IMR-90 (cell line): ENCODE results near the gene GOLGA5. TPM values are rescaled to one million over a fixed set of nuclear protein-coding genes. Genes with fewer than 3 reads are reported as not detected.

Source experiments
- ATAC-seq: fragments of 200-7000 bp; cut with Tn5 transposase; 2 replicates; pipeline ENCODE4 v1.9.1; 2020; ENCODE audit warnings: low read depth, mild to moderate bottlenecking, moderate library complexity
- BruUV-seq: library from RNA; stranded (reverse); fragments of 400-500 nt; replicated peaks from 2 replicates; lab custom pipeline; 2021; lab: Mats Ljungman, UMichigan
- CTCF ChIA-PET: fragments of 300-600 bp; formaldehyde crosslinking; extraction: SDS; loops from one replicate; lab custom pipeline; 2021; ENCODE audit warnings: antibody characterized with exemption; lab: Yijun Ruan, JAX
- POLR2A ChIA-PET: fragments of 300-600 bp; sonication (Branson Sonifier 250); formaldehyde crosslinking; loops from one replicate; lab custom pipeline; 2022; ENCODE audit warnings: antibody characterized with exemption; ENCODE audit not compliant: unreplicated experiment; lab: Charles Lee
- DNase-seq: peaks from one replicate; pipeline ENCODE4 v3.0.0; 2013
- H2AFZ ChIP-seq: replicated peaks from 2 replicates; pipeline ENCODE3; 2013; ENCODE audit warnings: low read length, mild to moderate bottlenecking; ENCODE audit not compliant: poor library complexity
- H2AK5ac ChIP-seq: 2 replicates; pipeline ENCODE4 v1.6.1; 2013; ENCODE audit warnings: low read depth, low read length, inconsistent platforms
- H2AK9ac ChIP-seq: replicated peaks from 2 replicates; pipeline ENCODE3; 2013; ENCODE audit warnings: mild to moderate bottlenecking, low read depth, low read length, moderate library complexity; ENCODE audit not compliant: poor library complexity
- H2BK120ac ChIP-seq: 2 replicates; pipeline ENCODE4 v1.6.1; 2013; ENCODE audit warnings: low read depth, low read length, inconsistent platforms
- H2BK15ac ChIP-seq: 3 replicates; pipeline ENCODE4 v1.6.1; 2013; ENCODE audit warnings: low read depth, low read length, inconsistent platforms
- H2BK20ac ChIP-seq: 2 replicates; pipeline ENCODE4 v1.6.1; 2013; ENCODE audit warnings: low read depth, mild to moderate bottlenecking, inconsistent platforms, low read length, moderate library complexity
- H2BK5ac ChIP-seq: 2 replicates; pipeline ENCODE4 v1.6.1; 2013; ENCODE audit warnings: mild to moderate bottlenecking, low read depth, low read length, inconsistent platforms; ENCODE audit not compliant: poor library complexity, severe bottlenecking
- H3K14ac ChIP-seq: replicated peaks from 2 replicates; pipeline ENCODE4 v1.6.1; 2013; ENCODE audit warnings: low read depth, low read length, inconsistent platforms
- H3K18ac ChIP-seq: 2 replicates; pipeline ENCODE4 v1.6.1; 2013; ENCODE audit warnings: low read depth, low read length, control low read depth
- H3K23ac ChIP-seq: 2 replicates; pipeline ENCODE4 v1.6.1; 2013; ENCODE audit warnings: low read depth, low read length, inconsistent platforms
- H3K27ac ChIP-seq: 2 replicates; pipeline ENCODE4 v1.5.1; 2013; ENCODE audit warnings: mild to moderate bottlenecking, control low read depth, low read length; ENCODE audit not compliant: insufficient read depth
- H3K27me3 ChIP-seq: 2 replicates; pipeline ENCODE4 v1.6.1; 2013; ENCODE audit warnings: low read length; ENCODE audit not compliant: control insufficient read depth, insufficient read depth
- H3K36me3 ChIP-seq: 2 replicates; pipeline ENCODE4 v1.6.1; 2013; ENCODE audit warnings: low read length, mixed read lengths; ENCODE audit not compliant: control insufficient read depth, insufficient read depth
- H3K4ac ChIP-seq: 2 replicates; pipeline ENCODE4 v1.6.1; 2013; ENCODE audit warnings: low read depth, low read length, inconsistent platforms
- H3K4me1 ChIP-seq: 2 replicates; pipeline ENCODE4 v1.6.1; 2013; ENCODE audit warnings: low read length, mixed read lengths; ENCODE audit not compliant: control insufficient read depth, insufficient read depth
- H3K4me2 ChIP-seq: 2 replicates; pipeline ENCODE4 v1.6.1; 2013; ENCODE audit warnings: low read depth, mild to moderate bottlenecking, control low read depth, low read length, moderate library complexity
- H3K4me3 ChIP-seq: 2 replicates; pipeline ENCODE4 v1.5.1; 2013; ENCODE audit warnings: low read depth, mild to moderate bottlenecking, control low read depth, low read length, moderate library complexity; ENCODE audit not compliant: insufficient read depth
- H3K56ac ChIP-seq: 2 replicates; pipeline ENCODE4 v1.6.1; 2013; ENCODE audit warnings: low read length, inconsistent platforms; ENCODE audit not compliant: insufficient read depth; ENCODE audit errors: extremely low read depth
- H3K79me1 ChIP-seq, 2 experiments: 2 replicates each; pipeline ENCODE4 v1.6.1; 2013; ENCODE audit warnings: low read length in 2 of 2, inconsistent platforms in 1 of 2, low read depth in 1 of 2
- H3K9ac ChIP-seq: 2 replicates; pipeline ENCODE4 v1.6.1; 2013; ENCODE audit warnings: low read depth, low read length, control low read depth
- H3K9me1 ChIP-seq: 2 replicates; pipeline ENCODE4 v1.6.1; 2013; ENCODE audit warnings: low read length, inconsistent platforms; ENCODE audit not compliant: insufficient read depth
- H3K9me3 ChIP-seq: 2 replicates; pipeline ENCODE4 v1.6.1; 2013; ENCODE audit warnings: low read length; ENCODE audit not compliant: control insufficient read depth, insufficient read depth
- H4K20me1 ChIP-seq: 2 replicates; pipeline ENCODE4 v1.6.1; 2013; ENCODE audit warnings: low read length, inconsistent platforms; ENCODE audit not compliant: insufficient read depth
- H4K5ac ChIP-seq: 2 replicates; pipeline ENCODE4 v1.6.1; 2013; ENCODE audit warnings: mild to moderate bottlenecking, low read depth, low read length, control low read depth
- H4K8ac ChIP-seq, 2 experiments: 2 replicates each; pipeline ENCODE4 v1.6.1; 2013; ENCODE audit warnings: low read depth in 2 of 2, low read length in 2 of 2, control low read depth in 1 of 2, inconsistent platforms in 1 of 2
- H4K91ac ChIP-seq: 2 replicates; pipeline ENCODE4 v1.6.1; 2013; ENCODE audit warnings: low read depth, low read length, inconsistent platforms; ENCODE audit not compliant: insufficient read depth
- BHLHE40 ChIP-seq: fragments of 150-350 bp; IDR thresholded peaks from 2 replicates; pipeline ENCODE4 v1.6.1; 2016; ENCODE audit warnings: mild to moderate bottlenecking, low read depth, low read length
- MAZ ChIP-seq: IDR thresholded peaks from 2 replicates; pipeline ENCODE4 v1.6.1; 2012; ENCODE audit warnings: low read depth, mild to moderate bottlenecking, low read length, improper control_type of control experiment, moderate library complexity, borderline replicate concordance
- MXI1 ChIP-seq: IDR thresholded peaks from 2 replicates; pipeline ENCODE4 v1.6.1; 2012; ENCODE audit warnings: low read depth, mild to moderate bottlenecking, low read length, moderate library complexity, borderline replicate concordance
- POLR2A ChIP-seq: IDR thresholded peaks from 2 replicates; pipeline ENCODE4 v1.6.1; 2012; ENCODE audit warnings: mild to moderate bottlenecking, low read depth, low read length
- RAD21 ChIP-seq: IDR thresholded peaks from 2 replicates; pipeline ENCODE4 v1.6.1; 2012; ENCODE audit warnings: low read length, improper control_type of control experiment
- RCOR1 ChIP-seq: IDR thresholded peaks from 2 replicates; pipeline ENCODE4 v1.6.1; 2012; ENCODE audit warnings: mild to moderate bottlenecking, low read length, improper control_type of control experiment; ENCODE audit not compliant: insufficient replicate concordance
- RFX5 ChIP-seq: IDR thresholded peaks from 2 replicates; pipeline ENCODE4 v1.8.0; 2012; ENCODE audit warnings: low read depth, mild to moderate bottlenecking, low read length, moderate library complexity
- whole genome bisulfite sequencing, 2 experiments: methylation state at CpG; one replicate each; pipeline versions ENCODE4 v1.1.5 to v1.1.7; 2013; ENCODE audit warnings: missing lambda C conversion rate in 2 of 2; ENCODE audit not compliant: insufficient read length in 1 of 2; ENCODE audit errors: extremely low coverage in 2 of 2; 5-methylcytosine and 5-hydroxymethylcytosine counted together
- dilution Hi-C: fragments of 300-500 bp; cut with HindIII; formaldehyde crosslinking; loops from one replicate; pipeline ENCODE4 v1.14.3; 2018; ENCODE audit warnings: low sequenced_read_pairs; ENCODE audit not compliant: unreplicated experiment
- in situ Hi-C: fragments of 300-500 bp; cut with MboI; formaldehyde crosslinking; loops from 3 replicates; pipeline ENCODE4 v1.14.3; 2019; ENCODE audit warnings: low sequenced_read_pairs, inconsistent platforms, mixed read lengths
- intact Hi-C: fragments of 100-400 bp; cut with micrococcal nuclease; formaldehyde crosslinking; loops from 2 replicates; pipeline ENCODE4 v1.10.0; 2022
- polyA plus RNA-seq, 3 experiments: library from polyadenylated mRNA; depleted of rRNA; stranded (reverse); fragments of >200 nt; gene quantifications; 2 replicates each; pipeline ENCODE4 v1.2.3, GENCODE V29; 2012; ENCODE audit warnings: low replicate concordance in 1 of 3
- total RNA-seq: library from RNA; depleted of rRNA; stranded (reverse); fragments of >200 nt; gene quantifications from 2 replicates; pipeline ENCODE4 v1.2.3, GENCODE V29; 2012
- TF ChIP-seq, protein P1 (sequence below): fragments of 150-350 bp; IDR thresholded peaks from 2 replicates; pipeline ENCODE4 v1.6.1; 2017; ENCODE audit warnings: mild to moderate bottlenecking, antibody characterized with exemption, low read length, low read depth

Gene GOLGA5
- total and polyA plus RNA-seq, 2 of the 4 experiments (the other 2 are of a cell fraction): 35.0 to 59.5 TPM

DNA sequence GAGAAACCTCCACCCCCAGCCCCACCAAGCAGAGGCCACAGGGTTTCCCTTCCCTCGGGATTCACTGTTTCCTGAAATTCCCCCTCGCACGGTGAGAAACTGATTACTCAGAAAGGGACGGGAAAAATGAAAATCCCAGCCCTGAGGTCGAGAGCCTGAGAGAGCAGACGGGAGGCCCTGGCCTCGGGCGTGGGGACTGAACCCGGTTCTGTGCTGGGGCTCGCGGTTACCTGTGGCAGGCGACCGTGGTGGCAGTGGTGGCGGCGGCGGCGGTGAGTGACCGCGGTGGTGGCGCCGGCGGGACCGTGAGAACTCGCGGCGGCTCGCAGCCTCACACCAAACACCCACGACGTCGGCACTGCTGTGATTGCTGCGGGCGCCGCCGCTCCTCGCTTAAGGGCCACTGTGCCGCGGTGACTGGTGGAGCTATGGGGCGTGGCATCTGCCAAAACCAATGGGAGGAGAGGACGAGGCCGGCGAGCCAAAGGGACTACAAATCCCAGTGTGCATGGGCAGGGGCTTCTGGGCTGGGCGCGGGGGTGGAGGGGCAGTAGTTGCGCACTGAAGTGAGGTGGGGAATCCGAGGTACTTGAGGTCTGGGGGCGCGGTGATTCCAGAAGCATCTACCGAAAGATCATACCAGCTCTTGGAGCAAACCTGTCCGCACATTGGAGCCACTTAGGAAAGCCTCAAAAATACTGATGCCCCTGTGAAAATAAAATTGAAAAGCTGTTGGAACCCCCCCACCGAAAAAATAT is 45.7 kb upstream of the GOLGA5 start, which contains the start of gene LGMN:
TSS of gene LGMN (minus strand) at position 369 of the 758 bp plus-strand sequence. CDS start 15,841 bp downstream, outside the sequence.
- peaks cover 14% of the 10 kb centered on the region for H3K27me3 ChIP-seq
- no peak within 1 kb of the TSS for H4K91ac ChIP-seq
- H2AK9ac ChIP-seq: peak within 1 kb of the TSS; percentile 79
- TF ChIP-seq RCOR1: peak; percentile 4
- TF ChIP-seq BHLHE40: no peak
- TF ChIP-seq MAZ: peak; percentile 79; the same call in 1 of the 2 replicates
- TF ChIP-seq MXI1: 0 out of 2 replicates have a peak, but pooled peaks have one; percentile 25
- TF ChIP-seq, protein P1, sequence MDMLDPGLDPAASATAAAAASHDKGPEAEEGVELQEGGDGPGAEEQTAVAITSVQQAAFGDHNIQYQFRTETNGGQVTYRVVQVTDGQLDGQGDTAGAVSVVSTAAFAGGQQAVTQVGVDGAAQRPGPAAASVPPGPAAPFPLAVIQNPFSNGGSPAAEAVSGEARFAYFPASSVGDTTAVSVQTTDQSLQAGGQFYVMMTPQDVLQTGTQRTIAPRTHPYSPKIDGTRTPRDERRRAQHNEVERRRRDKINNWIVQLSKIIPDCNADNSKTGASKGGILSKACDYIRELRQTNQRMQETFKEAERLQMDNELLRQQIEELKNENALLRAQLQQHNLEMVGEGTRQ: peak; percentile 34; the same call in 1 of the 2 replicates
- no peak for TF ChIP-seq RFX5
- TF ChIP-seq RAD21: no peak
- peak; percentile 89 for TF ChIP-seq POLR2A
- H4K8ac ChIP-seq: peak within 1 kb of the TSS in 1 of 2 experiments; percentile 85; a peak in 3 of 4 replicates
- H3K18ac ChIP-seq: no peak within 1 kb of the TSS
- ChIA-PET POLR2A (interaction anchor here (0.7 kb wide), 1 partner anchor 22 kb away, joined by 4 read pairs; no protein-coding TSS in a partner anchor), CTCF (interaction anchor here (0.6 to 1.2 kb wide), 3 partner anchors 36 to 801 kb away, joined by 3 read pairs; no protein-coding TSS in a partner anchor)
- H3K4me2 ChIP-seq: peak within 1 kb of the TSS; percentile 89
- WGBS, 2 experiments: 0% methylated on average over 7 of the region's 50 CpGs; no CpG with 5 or more reads in 1 of the 2 experiments
- peak within 1 kb of the TSS; percentile 32; the same call in 1 of the 2 replicates for H3K4ac ChIP-seq
- H4K20me1 ChIP-seq: no peaks in the 10 kb centered on the region
- BruUV-seq: no TSS peak
- dilution Hi-C loops: no loop called here
- no peak within 1 kb of the TSS; the same call in 1 of the 2 replicates for H3K27ac ChIP-seq
- H3K9me3 ChIP-seq: no peaks in the 10 kb centered on the region
- in situ Hi-C loops: no loop called here
- H3K9ac ChIP-seq: peak within 1 kb of the TSS; percentile 62
- no peaks in the 10 kb centered on the region for H3K9me1 ChIP-seq
- no peaks in the 10 kb centered on the region for H3K36me3 ChIP-seq
- intact Hi-C loops: loop anchor here (5.0 kb wide), 1 partner anchor 41 kb away; no protein-coding TSS in a partner anchor
- peak within 1 kb of the TSS; percentile 29; the same call in 1 of the 2 replicates for H3K14ac ChIP-seq
- no peak within 1 kb of the TSS; the same call in 1 of the 2 replicates for H2AK5ac ChIP-seq
- no peak within 1 kb of the TSS for H2BK15ac ChIP-seq
- peak within 1 kb of the TSS; percentile 34; the same call in 1 of the 2 replicates for H3K56ac ChIP-seq
- peak within 1 kb of the TSS; percentile 96 for H2AFZ ChIP-seq
- H2BK5ac ChIP-seq: no peak within 1 kb of the TSS
- no peak within 1 kb of the TSS; the same call in 1 of the 2 replicates for H2BK120ac ChIP-seq
- H2BK20ac ChIP-seq: 0 out of 2 replicates have a peak within 1 kb of the TSS, but pooled peaks have one; percentile 6
- H3K4me1 ChIP-seq: no peaks in the 10 kb centered on the region
- DNase-seq (peak; percentile 88), ATAC-seq (peak; percentile 100)
- H4K5ac ChIP-seq: peak within 1 kb of the TSS; percentile 79
- peaks cover 0 to 7% of the 10 kb centered on the region in 2 experiments; a peak in 1 of 4 replicates for H3K79me1 ChIP-seq
- H3K4me3 ChIP-seq: peak within 1 kb of the TSS; percentile 72
- peak within 1 kb of the TSS; percentile 66 for H3K23ac ChIP-seq
